CD4-positive, CD25-positive, alpha-beta regulatory T cell (primary cell): Measurements from ENCODE around the gene CASD1. TPM values are rescaled to one million over a fixed set of nuclear protein-coding genes. Genes with fewer than 3 reads are reported as not detected.

Experiments
- ATAC-seq, 2 donors: fragments of 150-1000 bp; cut with Tn5 transposase; one replicate each; pipeline ENCODE4 v1.10.0; 2021; ENCODE audit warnings: low read depth in 2 of 2, moderate number of reproducible peaks in 2 of 2, moderate library complexity in 1 of 2
- DNase-seq, 3 donors: peaks; one replicate each; pipeline versions ENCODE4 v3.0.0 to v3.0.0-alpha.2; 2012 to 2022; ENCODE audit warnings: mixed read lengths in 1 of 3
- H3K27ac ChIP-seq: one replicate; pipeline ENCODE4 v1.7.0; 2013; ENCODE audit warnings: mild to moderate bottlenecking, low read length; ENCODE audit not compliant: insufficient read depth, poor library complexity, severe bottlenecking
- H3K27me3 ChIP-seq: one replicate; pipeline ENCODE4 v1.7.0; 2013; ENCODE audit warnings: low read length; ENCODE audit not compliant: control insufficient read depth, insufficient read depth
- H3K36me3 ChIP-seq: one replicate; pipeline ENCODE4 v1.7.0; 2013; ENCODE audit warnings: mild to moderate bottlenecking, low read length, moderate library complexity; ENCODE audit not compliant: control insufficient read depth, insufficient read depth
- H3K4me1 ChIP-seq: 2 replicates; pipeline ENCODE4 v1.7.0; 2013; ENCODE audit warnings: mild to moderate bottlenecking, low read length; ENCODE audit not compliant: insufficient read depth, control insufficient read depth, poor library complexity, severe bottlenecking
- H3K4me3 ChIP-seq: one replicate; pipeline ENCODE4 v1.7.0; 2013; ENCODE audit warnings: low read depth, mild to moderate bottlenecking, low read length, moderate library complexity
- H3K9me3 ChIP-seq, 2 experiments: 1 replicate in 1 of 2; 2 replicates in 1 of 2; pipeline ENCODE4 v1.7.0; 2013; ENCODE audit warnings: low read length in 2 of 2, mild to moderate bottlenecking in 1 of 2, moderate library complexity in 1 of 2; ENCODE audit not compliant: control insufficient read depth in 2 of 2
- H3K27ac Mint-ChIP-seq, 3 donors: one replicate each; pipeline ENCODE4 v1.8.0; 2020 to 2022; ENCODE audit warnings: mild to moderate bottlenecking in 3 of 3, mixed read lengths in 3 of 3, moderate library complexity in 2 of 3
- H3K27me3 Mint-ChIP-seq: one replicate; pipeline ENCODE4 v1.8.0; 2022; ENCODE audit warnings: mild to moderate bottlenecking, mixed read lengths
- H3K36me3 Mint-ChIP-seq: one replicate; pipeline ENCODE4 v1.8.0; 2020; ENCODE audit warnings: mixed read lengths
- H3K4me1 Mint-ChIP-seq, 4 donors: one replicate each; pipeline ENCODE4 v1.8.0; 2020 to 2022; ENCODE audit warnings: mixed read lengths in 4 of 4, mild to moderate bottlenecking in 1 of 4
- H3K4me3 Mint-ChIP-seq, 4 donors: one replicate each; pipeline ENCODE4 v1.8.0; 2020 to 2022; ENCODE audit warnings: mild to moderate bottlenecking in 4 of 4, mixed read lengths in 4 of 4, moderate library complexity in 3 of 4
- H3K9me3 Mint-ChIP-seq, 7 donors: one replicate each; pipeline ENCODE4 v1.8.0; 2020 to 2022; ENCODE audit warnings: mixed read lengths in 7 of 7, mild to moderate bottlenecking in 3 of 7, moderate library complexity in 2 of 7
- polyA plus RNA-seq, 4 donors: library from polyadenylated mRNA; unstranded; fragments of 300-500 nt; fragmentation: Illumina TruSeq; gene quantifications; one replicate each; pipeline ENCODE4 v1.2.3, GENCODE V29; 2021
- total RNA-seq: library from RNA; stranded (reverse); gene quantifications from one replicate; pipeline ENCODE4 v1.2.3, GENCODE V29; 2022

Gene CASD1
- total RNA-seq (21.8 TPM), polyA plus RNA-seq (10 to 100 TPM in 1 of 4 donors, 1 to 10 TPM in 3; 7.8 to 10.9 (median 8.6) TPM)

GRCh38 chr7:94509264-94509886 lies at the start of gene CASD1:
TSS of gene CASD1 (plus strand) at chr7:94509809. CDS start at chr7:94510085, 276 bp downstream.
- no peaks in the 10 kb centered on the region for H3K36me3 ChIP-seq
- peaks cover 31 to 45% (median 34%) of the 10 kb centered on the region in 4 donors for H3K4me1 Mint-ChIP-seq
- DNase-seq: peak; percentile 54 to 79 (median 68)
- no peaks in the 10 kb centered on the region for H3K27me3 ChIP-seq
- H3K36me3 Mint-ChIP-seq: no peaks in the 10 kb centered on the region
- peak within 1 kb of the TSS in 3 of 4 donors; percentile 87 to 93 (median 90) for H3K4me3 Mint-ChIP-seq
- peak within 1 kb of the TSS; percentile 85 for H3K4me3 ChIP-seq
- peaks cover 29% of the 10 kb centered on the region for H3K4me1 ChIP-seq
- H3K27me3 Mint-ChIP-seq: no peaks in the 10 kb centered on the region
- peak; percentile 74 to 76 for ATAC-seq
- H3K27ac Mint-ChIP-seq: peak within 1 kb of the TSS; percentile 85 to 96 (median 92)
- H3K9me3 ChIP-seq: no peaks in the 10 kb centered on the region
- H3K9me3 Mint-ChIP-seq: no peaks in the 10 kb centered on the region
- H3K27ac ChIP-seq: peak within 1 kb of the TSS; percentile 76

GRCh38 chr7:94466516-94466915 lies 43.1 kb upstream of the CASD1 start:
- Histone ChIP-seq H3K27ac (no peak overlapping the region), H3K4me3 (no peak overlapping the region), H3K27me3 (peaks cover 6% of the 10 kb centered on the region), H3K36me3 (no peaks in the 10 kb centered on the region), H3K9me3 (peaks cover 0 to under 1% of the 10 kb centered on the region in 2 experiments), H3K4me1 (no peaks in the 10 kb centered on the region)
- no peak for ATAC-seq
- DNase-seq: no peak
- H3K9me3 Mint-ChIP-seq: peaks cover 0 to 4% (median 0%) of the 10 kb centered on the region in 7 donors
- no peaks in the 10 kb centered on the region for H3K36me3 Mint-ChIP-seq
- no peak overlapping the region for H3K27ac Mint-ChIP-seq
- peaks cover 16% of the 10 kb centered on the region for H3K27me3 Mint-ChIP-seq
- no peak overlapping the region for H3K4me3 Mint-ChIP-seq
- no peaks in the 10 kb centered on the region for H3K4me1 Mint-ChIP-seq

GRCh38 chr7:94471604-94472003 lies 38.0 kb upstream of the CASD1 start:
- DNase-seq: no peak
- Mint-ChIP-seq H3K4me3 (no peak overlapping the region), H3K27ac (no peak overlapping the region), H3K4me1 (no peaks in the 10 kb centered on the region), H3K27me3 (peaks cover 23% of the 10 kb centered on the region), H3K9me3 (peaks cover 0 to 7% (median 1%) of the 10 kb centered on the region in 7 donors), H3K36me3 (no peaks in the 10 kb centered on the region)
- ATAC-seq: no peak
- H3K27me3 ChIP-seq: peaks cover 7% of the 10 kb centered on the region
- H3K4me3 ChIP-seq: no peak overlapping the region
- peaks cover 4 to 6% of the 10 kb centered on the region in 2 experiments for H3K9me3 ChIP-seq
- no peaks in the 10 kb centered on the region for H3K36me3 ChIP-seq
- no peak overlapping the region for H3K27ac ChIP-seq
- no peaks in the 10 kb centered on the region for H3K4me1 ChIP-seq

- no peak overlapping the region for H3K4me3 Mint-ChIP-seq
- H3K4me1 Mint-ChIP-seq: no peaks in the 10 kb centered on the region
- Histone ChIP-seq H3K27ac (no peak overlapping the region), H3K27me3 (peaks cover 7% of the 10 kb centered on the region), H3K36me3 (no peaks in the 10 kb centered on the region), H3K4me3 (no peak overlapping the region), H3K4me1 (no peaks in the 10 kb centered on the region), H3K9me3 (peaks cover 4 to 6% of the 10 kb centered on the region in 2 experiments)
- H3K36me3 Mint-ChIP-seq: no peaks in the 10 kb centered on the region
- no peak overlapping the region for H3K27ac Mint-ChIP-seq
- peaks cover 0 to 7% (median 1%) of the 10 kb centered on the region in 7 donors for H3K9me3 Mint-ChIP-seq
- no peak for ATAC-seq
- H3K27me3 Mint-ChIP-seq: peaks cover 18% of the 10 kb centered on the region
- DNase-seq: no peak
Measured at GRCh38 chr7:94472608-94473007, 37.0 kb upstream of the CASD1 start.

GRCh38 chr7:94476251-94476840 lies 33.3 kb upstream of the CASD1 start:
- H3K4me1 ChIP-seq: no peaks in the 10 kb centered on the region
- Mint-ChIP-seq H3K4me3 (no peak overlapping the region), H3K27me3 (peaks cover 30% of the 10 kb centered on the region), H3K36me3 (no peaks in the 10 kb centered on the region), H3K9me3 (peaks cover 0 to 5% (median 1%) of the 10 kb centered on the region in 7 donors), H3K27ac (no peak overlapping the region), H3K4me1 (no peaks in the 10 kb centered on the region)
- H3K27me3 ChIP-seq: peaks cover 5% of the 10 kb centered on the region
- no peak overlapping the region for H3K27ac ChIP-seq
- peaks cover 4 to 6% of the 10 kb centered on the region in 2 experiments for H3K9me3 ChIP-seq
- no peak overlapping the region for H3K4me3 ChIP-seq
- no peaks in the 10 kb centered on the region for H3K36me3 ChIP-seq
- ATAC-seq: no peak
- no peak for DNase-seq

GRCh38 chr7:94477878-94478277 lies 31.7 kb upstream of the CASD1 start:
- Mint-ChIP-seq H3K36me3 (no peaks in the 10 kb centered on the region), H3K27ac (no peak overlapping the region), H3K27me3 (peaks cover 30% of the 10 kb centered on the region), H3K9me3 (peaks cover 0 to 1% (median 0%) of the 10 kb centered on the region in 7 donors), H3K4me1 (no peaks in the 10 kb centered on the region), H3K4me3 (no peak overlapping the region)
- DNase-seq: no peak
- no peak for ATAC-seq
- Histone ChIP-seq H3K9me3 (no peaks in the 10 kb centered on the region), H3K27me3 (peaks cover 5% of the 10 kb centered on the region), H3K4me1 (no peaks in the 10 kb centered on the region), H3K4me3 (no peak overlapping the region), H3K36me3 (no peaks in the 10 kb centered on the region), H3K27ac (no peak overlapping the region)

GRCh38 chr7:94478648-94479214 lies 30.9 kb upstream of the CASD1 start:
- H3K36me3 ChIP-seq: no peaks in the 10 kb centered on the region
- H3K27ac ChIP-seq: no peak overlapping the region
- no peak for ATAC-seq
- Mint-ChIP-seq H3K9me3 (peaks cover 0 to 1% (median 0%) of the 10 kb centered on the region in 7 donors), H3K36me3 (no peaks in the 10 kb centered on the region), H3K4me1 (no peaks in the 10 kb centered on the region), H3K27me3 (peaks cover 32% of the 10 kb centered on the region), H3K27ac (no peak overlapping the region), H3K4me3 (no peak overlapping the region)
- H3K9me3 ChIP-seq: no peaks in the 10 kb centered on the region
- H3K4me1 ChIP-seq: no peaks in the 10 kb centered on the region
- no peak for DNase-seq
- peaks cover 5% of the 10 kb centered on the region for H3K27me3 ChIP-seq
- H3K4me3 ChIP-seq: no peak overlapping the region
